SH-SY5Y (cell line): Measurements from ENCODE around the gene ENTPD8.

Experiments used
- GATA2 ChIP-seq: IDR thresholded peaks from 2 replicates; pipeline ENCODE4 v1.6.1; 2011; ENCODE audit warnings: mild to moderate bottlenecking, low read depth, low read length
- GATA3 ChIP-seq: IDR thresholded peaks from 2 replicates; pipeline ENCODE4 v1.6.1; 2011; ENCODE audit warnings: low read depth, mild to moderate bottlenecking, low read length, moderate library complexity

Gene ENTPD8

DNA sequence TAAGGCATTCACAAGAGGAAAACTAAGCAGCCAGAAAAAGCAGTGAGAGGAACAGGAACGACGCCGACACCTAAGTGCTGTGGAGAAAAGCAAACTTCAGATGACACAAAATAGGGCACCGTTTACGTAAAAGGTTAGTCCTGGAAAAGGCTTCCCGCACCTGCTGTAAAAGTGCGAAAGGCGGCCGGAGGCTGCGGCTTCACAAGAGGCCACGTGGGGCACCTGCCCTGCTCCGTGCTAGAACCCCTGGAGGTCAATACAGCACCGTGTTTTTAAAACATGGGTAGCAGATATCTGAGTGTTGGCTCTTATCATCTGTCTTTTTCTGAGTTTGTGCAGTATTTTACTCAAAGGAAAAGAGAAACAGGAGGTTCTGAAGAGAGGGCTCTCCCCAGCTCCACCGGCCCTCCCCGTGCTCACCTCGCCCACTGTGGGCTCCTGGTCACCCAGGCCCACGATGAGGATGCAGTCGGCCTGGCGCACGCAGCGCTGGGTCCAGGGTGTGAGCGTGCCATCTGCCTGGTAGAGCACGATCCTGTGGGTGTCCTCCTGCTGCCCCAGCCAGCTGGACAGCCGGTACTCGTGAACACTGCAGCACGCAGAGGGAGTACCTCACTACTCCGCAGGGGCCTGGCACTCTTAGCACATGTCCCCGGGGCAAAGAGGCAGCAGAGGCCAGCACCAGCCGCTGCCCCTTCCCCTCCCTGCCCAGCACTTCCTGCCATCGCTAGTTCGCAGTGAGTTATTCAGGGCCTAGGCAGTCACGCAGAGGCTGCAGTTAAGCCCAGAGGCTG, 38.9 kb upstream of the ENTPD8 start:
- TF ChIP-seq GATA3 (no peak), GATA2 (no peak)

DNA sequence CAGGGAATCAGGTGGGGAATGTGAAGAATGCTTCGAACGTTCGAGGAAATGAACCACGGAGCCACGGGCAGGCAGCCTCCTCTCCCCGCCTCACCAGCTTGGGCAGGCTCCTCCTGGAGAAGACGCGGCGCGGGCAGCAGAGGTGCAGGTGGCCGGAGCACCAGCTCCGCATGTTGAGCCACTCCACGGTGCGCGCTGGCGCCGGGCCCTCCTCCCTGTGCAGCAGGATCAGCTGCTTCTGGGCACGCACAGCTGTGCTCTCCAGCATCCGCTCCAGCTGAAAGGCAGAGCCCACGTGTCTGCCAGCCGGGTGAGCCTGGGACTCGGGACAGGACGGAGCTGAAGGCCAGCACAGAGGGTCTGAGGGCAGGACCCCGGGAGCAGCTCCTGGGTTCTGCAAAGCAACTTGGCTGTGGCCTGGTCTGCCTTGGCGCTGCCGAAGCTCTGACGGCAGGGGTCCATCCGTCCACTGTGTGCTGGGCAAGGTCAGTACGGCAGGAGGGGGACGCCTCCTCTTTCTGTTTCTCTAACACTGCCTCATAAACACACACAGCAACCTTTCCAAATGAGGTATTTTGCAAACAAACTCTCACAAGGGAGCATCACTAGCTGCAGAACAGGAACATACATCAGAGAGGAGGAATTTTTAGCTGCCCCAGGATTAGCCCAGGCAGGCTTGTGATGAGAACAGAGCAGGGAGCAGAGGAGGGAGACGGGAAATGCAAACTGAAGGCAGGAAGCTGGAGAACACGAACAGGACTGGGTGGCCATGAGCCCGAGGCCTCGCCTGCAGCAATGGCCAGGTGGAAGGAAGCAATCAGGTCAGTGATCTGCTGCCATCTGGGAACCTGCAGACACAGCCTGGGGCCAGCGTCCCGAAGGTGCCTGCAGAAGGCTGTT, 38.1 kb upstream of the ENTPD8 start:
- no peak for TF ChIP-seq GATA3
- peak; percentile 43 for TF ChIP-seq GATA2

DNA sequence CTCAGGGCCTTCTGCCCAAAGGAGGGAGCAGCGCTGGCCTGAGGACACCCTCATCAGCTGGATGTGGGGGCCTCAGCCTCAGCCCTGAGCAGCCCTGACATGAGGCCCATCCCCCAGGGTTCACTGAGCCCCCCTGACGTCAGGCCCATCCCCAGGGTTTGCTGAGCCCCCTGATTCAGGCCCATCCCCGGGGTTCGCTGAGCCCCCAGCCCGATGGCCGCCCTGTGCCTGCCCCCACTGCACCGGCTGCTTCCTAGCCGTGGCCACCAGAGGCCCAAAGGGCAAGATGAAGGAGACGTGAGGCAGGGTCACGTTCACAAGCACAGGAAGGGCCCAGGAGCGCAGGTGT, 37.4 kb upstream of the ENTPD8 start:
- TF ChIP-seq GATA3: no peak
- no peak for TF ChIP-seq GATA2

DNA sequence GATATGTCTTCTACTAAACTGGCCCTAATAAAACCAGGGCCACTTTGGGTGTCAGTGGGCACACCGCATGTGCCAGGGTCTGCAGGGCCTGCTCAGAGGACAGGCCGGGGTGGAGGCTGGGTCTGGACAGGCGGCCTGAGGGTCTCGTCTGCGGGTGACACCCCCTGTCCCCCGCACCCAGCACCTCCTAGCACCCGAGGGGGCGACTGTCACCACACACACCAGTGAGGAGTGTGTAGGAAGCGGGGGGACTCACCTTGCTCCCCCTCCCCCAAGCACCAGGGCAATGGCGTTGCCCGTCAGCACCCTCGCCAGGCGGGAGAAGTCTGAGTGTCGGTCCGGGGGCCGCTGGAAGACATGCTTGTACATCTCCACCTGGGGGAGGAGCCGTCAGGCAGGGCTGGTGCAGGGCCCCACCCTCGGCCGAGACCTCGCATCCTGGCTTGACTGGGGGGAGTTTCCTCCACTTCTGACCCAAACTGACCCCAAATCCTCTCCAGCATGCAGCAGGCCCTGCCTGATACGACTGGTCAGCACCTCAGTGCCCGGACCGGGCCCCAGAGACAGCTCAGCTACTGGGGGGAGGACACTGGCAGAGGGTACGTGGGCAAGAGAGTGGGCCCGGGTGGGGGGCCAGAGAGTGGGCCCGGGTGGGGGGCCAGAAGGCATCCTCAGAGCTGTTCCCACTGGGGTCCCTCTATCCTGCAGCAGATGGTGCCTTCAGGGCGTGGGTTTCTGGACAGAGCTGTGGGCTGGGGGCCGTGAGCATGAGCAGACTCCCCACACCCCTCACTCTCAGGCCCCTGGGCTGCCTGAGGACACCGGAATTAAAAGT, 36.8 kb upstream of the ENTPD8 start:
- TF ChIP-seq GATA2: no peak
- no peak for TF ChIP-seq GATA3

DNA sequence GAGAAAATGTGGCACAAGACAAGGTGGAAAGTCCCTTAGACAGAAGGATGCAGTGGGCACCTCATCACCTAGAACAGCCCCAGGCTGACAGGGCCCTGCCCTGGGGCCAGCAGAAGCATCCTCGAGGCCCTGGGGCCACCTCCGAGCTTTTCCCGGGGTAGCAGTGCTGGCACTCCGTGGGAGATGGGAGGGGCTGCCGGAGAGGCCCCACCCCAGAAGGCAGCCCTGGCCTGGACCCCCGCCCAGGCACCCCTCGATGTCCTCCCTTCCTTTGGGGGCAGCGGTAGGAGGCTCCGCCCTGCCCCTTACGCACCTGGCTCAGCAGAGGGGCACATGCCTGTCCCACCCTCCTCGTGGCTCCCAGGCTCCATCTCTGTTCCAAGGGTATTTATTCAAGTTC, 35.7 kb upstream of the ENTPD8 start:
- TF ChIP-seq GATA2: no peak
- no peak for TF ChIP-seq GATA3

DNA sequence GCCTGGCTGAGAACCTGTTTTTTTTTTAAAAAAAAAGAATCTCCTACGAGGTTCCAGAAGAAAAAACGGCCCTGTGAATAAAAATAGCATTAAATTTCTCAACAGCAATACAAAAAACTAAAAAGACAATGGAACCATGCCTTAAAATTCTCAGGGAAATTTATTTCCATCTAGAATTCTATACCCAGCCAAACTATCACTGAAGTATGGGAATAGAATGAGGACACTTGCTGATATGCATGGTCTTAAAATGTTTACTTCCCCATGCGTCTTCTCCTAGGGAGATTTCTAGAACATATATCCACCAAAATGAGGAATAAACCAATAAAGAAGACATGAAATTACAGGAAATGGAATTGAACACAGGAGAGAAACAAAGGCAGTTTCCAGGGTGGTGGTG, 34.5 kb upstream of the ENTPD8 start:
- TF ChIP-seq GATA2: no peak
- no peak for TF ChIP-seq GATA3

DNA sequence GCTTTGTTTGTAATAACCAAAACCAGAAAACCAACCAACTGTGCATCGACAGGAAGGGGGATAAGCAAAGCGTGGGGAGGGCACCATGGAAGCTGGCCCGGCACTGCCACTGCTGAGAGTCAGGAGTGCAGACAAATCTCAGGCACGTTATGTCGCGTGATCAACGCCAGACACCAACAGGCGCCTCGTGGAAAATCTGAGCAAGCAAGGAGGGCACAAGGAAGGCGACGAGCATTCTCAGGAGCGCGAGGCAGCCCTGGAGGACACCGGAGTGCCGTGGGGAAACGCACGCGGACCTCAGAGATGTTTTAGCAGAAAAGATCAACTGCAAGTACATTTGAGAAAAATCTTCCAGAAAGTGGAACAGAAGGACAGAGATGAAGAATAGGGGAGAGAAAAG, 33.1 kb upstream of the ENTPD8 start:
- TF ChIP-seq GATA2 (no peak), GATA3 (no peak)

DNA sequence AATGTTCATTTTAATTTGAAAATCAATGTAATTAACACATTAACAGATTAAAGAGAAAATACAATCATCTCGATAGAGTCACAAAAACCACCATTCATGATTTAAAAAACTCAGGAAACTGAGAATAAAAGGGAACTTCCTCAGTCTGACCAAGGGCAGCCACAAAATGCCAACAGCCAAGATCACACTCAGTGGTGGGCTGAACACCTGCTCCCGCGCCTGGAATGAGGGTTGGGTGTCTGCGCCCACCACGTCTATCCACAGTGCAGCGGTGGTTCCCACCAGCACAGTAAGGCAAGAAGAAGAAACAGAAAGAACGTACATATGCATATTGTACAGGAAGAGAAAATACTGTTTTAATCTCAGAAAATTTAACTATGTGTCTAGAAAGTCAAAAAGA, 29.6 kb upstream of the ENTPD8 start:
- no peak for TF ChIP-seq GATA3
- no peak for TF ChIP-seq GATA2

DNA sequence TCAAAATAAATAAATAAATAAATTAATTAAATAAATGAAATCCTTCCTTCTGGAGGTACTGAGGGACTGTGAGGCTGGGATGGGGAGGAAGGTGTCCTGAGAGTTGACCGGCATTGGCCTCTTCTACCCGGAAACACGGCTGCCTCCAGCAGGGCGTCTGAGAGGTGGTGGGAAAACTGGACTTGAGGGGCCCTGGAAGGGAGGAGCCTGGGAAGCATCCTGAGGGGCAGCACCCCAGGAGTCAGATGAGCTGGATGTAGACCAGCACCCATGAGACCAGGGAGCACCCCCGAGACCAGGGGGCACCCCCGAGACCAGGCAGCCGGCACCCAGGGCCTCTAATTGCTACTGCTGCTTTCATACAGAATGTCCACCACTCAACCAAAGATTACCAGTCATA, 26.7 kb upstream of the ENTPD8 start:
- TF ChIP-seq GATA2 (no peak), GATA3 (no peak)

DNA sequence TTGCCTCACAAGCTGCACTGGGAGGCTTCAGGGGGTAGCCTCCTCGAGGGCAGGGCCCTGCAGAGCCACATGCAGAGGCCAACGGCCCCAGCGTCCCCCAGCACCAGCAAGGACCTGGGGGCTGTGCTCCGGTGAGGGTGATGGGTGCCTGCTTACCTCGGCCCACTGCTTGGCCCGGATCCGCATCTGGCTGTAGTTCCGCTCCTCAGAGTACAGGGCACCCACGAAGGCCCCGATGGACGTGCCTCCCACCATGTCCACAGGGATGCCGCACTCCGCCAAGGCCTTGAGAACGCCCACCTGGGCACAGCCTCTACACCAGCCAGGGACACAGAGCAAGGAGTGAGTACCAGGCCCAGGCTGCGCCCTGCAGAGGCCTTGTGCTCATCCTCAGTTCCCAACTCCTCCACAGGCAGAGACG, 26.0 kb upstream of the ENTPD8 start:
- TF ChIP-seq GATA2: no peak
- no peak for TF ChIP-seq GATA3

DNA sequence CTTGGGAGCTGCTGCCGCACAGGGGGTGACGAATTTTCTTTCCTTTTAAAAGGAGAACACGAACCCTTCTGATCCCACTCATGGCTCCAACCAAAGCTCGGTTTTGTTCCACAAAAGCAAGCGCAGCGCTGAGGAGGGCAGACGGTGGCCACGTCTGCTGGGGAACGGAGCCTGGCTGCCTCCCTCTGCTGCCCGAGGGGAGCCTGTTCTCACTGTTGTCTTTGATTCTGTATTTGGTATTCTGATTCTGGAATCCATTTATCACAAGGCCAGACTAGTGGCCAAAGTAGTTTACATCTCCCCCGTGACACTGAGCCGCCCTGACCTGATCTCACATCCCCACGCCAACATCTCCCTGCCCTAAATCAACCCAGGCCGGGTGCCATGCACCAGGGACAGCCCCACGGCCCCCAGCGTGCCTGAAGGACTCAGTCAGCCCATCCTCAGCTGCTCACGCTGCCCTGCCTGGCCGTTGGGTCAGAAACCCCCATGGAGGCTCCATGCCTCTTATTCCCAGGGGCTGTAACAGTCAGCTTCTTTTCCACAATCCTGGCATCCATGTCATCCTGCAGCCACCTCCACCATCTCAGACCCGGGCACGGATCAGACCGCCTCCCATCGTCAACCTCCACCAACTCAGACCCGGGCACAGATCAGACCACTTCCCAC, 24.7 kb upstream of the ENTPD8 start:
- TF ChIP-seq GATA2 (no peak), GATA3 (no peak)

DNA sequence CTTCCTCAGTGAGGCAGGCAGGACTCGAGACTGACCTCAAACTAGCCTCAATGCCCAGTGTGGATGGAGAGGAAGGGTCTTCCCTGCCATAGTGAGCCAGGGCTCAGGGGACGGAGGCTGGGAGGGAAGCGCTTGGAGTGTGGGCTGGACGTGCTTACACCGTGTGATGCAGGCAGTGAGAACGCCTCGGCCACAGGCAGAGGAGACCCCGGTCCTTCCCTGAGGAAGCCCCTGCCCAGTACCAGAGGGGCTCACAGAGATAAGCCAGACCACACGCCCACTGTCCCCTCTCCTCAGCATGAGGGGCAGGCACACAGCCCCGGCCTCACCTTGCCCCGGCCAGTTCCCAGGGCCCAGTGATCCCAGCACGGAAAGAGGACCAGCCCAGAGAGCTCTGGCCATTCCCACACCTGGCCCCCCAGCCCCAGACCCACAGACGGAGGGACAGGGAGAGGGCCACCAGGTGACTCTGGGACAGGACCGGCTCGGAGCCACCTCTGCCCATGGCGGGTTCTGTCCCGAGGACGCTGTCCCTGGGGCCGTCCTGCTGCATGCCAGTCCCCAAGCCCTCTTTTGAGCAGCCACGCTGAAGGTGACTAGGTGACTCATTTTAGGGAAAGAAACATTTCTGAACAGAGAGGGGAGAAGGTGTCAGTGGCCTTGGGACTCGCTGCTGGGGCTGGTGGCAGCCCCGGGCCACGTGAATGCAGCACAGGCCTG, 24.0 kb upstream of the ENTPD8 start:
- TF ChIP-seq GATA3 (no peak), GATA2 (no peak)

DNA sequence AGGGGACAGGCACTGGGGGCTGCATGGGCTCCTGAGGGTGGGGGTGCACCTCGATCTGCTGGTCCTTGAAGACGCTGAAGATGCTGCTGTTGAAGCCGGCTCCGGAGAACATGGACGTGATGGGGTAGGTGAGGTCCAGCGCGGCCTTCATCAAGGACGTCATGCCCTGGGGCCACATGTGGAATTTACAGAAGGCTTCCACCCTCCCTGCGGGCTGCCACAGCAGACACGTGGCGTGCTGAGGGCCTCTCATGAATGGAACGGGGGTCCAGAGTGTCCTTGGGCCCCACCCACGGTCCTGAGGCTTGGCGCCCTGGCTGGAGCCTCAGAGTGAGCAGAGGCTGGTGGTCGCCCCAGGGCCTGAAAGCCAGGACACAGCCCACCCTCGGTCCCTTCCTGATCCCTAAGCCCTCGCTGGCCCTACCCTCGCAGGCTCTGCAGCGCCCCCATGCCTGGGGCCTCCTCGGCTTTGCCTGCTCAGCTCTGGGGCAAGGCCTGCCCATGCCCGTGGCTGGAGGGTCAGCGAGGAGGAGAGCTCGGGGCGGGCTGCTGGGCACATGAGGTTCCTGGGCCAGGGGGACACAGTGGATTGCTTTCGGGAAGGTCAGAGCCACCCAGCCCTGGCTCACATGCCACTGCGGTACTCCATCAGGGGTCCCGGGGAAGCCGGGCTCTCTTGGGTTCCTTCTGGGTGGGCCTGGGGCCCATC, 23.3 kb upstream of the ENTPD8 start:
- TF ChIP-seq GATA2: no peak
- TF ChIP-seq GATA3: no peak
